CD4-positive, alpha-beta T cell (primary cell): ENCODE data around the gene TEX101. TPM values are rescaled to one million over a fixed set of nuclear protein-coding genes. Genes with fewer than 3 reads are reported as not detected.

ENCODE experiments used
- ATAC-seq: fragments of 200-7000 bp; cut with Tn5 transposase; one replicate; pipeline ENCODE4 v1.10.0; 2022; ENCODE audit warnings: mild to moderate bottlenecking; ENCODE audit not compliant: poor library complexity
- CTCF ChIA-PET: fragments of 350-600 bp; sonication (Branson Sonifier 250); formaldehyde crosslinking; loops from one replicate; lab custom pipeline; 2021; ENCODE audit warnings: antibody characterized with exemption, inconsistent platforms; lab: Charles Lee
- POLR2A ChIA-PET: fragments of 350-600 bp; sonication (Branson Sonifier 250); formaldehyde crosslinking; loops from one replicate; lab custom pipeline; 2021; ENCODE audit warnings: antibody characterized with exemption, inconsistent platforms; lab: Charles Lee
- DNase-seq, 14 experiments: peaks; one replicate each; pipeline ENCODE4 v3.0.0-alpha.2; 2013 to 2020; ENCODE audit warnings: mixed read lengths in 2 of 14
- H3K27ac ChIP-seq, 2 donors: one replicate each; pipeline versions ENCODE4 v1.5.1 to v1.7.0; 2013; ENCODE audit warnings: low read length in 2 of 2, low read depth in 1 of 2, mild to moderate bottlenecking in 1 of 2
- H3K27me3 ChIP-seq, 2 experiments: 1 replicate in 1 of 2; 2 replicates in 1 of 2; pipeline versions ENCODE4 v1.6.1 to v1.7.0; 2013; ENCODE audit warnings: low read length in 2 of 2, control low read depth in 1 of 2, mild to moderate bottlenecking in 1 of 2, moderate library complexity in 1 of 2; ENCODE audit not compliant: insufficient read depth in 2 of 2, control insufficient read depth in 1 of 2
- H3K36me3 ChIP-seq: one replicate; pipeline ENCODE4 v1.6.1; 2013; ENCODE audit warnings: low read length, control low read depth; ENCODE audit not compliant: insufficient read depth
- H3K4me1 ChIP-seq: one replicate; pipeline ENCODE4 v1.6.1; 2013; ENCODE audit warnings: low read length, control low read depth; ENCODE audit not compliant: insufficient read depth
- H3K4me3 ChIP-seq: one replicate; pipeline ENCODE4 v1.5.1; 2013; ENCODE audit warnings: mild to moderate bottlenecking, low read length, moderate library complexity
- H3K9me3 ChIP-seq, 2 experiments: 1 replicate in 1 of 2; 2 replicates in 1 of 2; pipeline versions ENCODE4 v1.6.1 to v1.7.0; 2013; ENCODE audit warnings: low read length in 2 of 2, mild to moderate bottlenecking in 2 of 2, control low read depth in 1 of 2, moderate library complexity in 1 of 2; ENCODE audit not compliant: control insufficient read depth in 1 of 2, insufficient read depth in 1 of 2
- H3K27ac Mint-ChIP-seq: one replicate; pipeline ENCODE4 v1.8.0; 2020; ENCODE audit warnings: mixed read lengths
- H3K27me3 Mint-ChIP-seq: one replicate; pipeline ENCODE4 v1.8.0; 2021; ENCODE audit warnings: mixed read lengths
- H3K36me3 Mint-ChIP-seq: one replicate; pipeline ENCODE4 v1.8.0; 2021; ENCODE audit warnings: low read depth, mixed read lengths
- H3K4me1 Mint-ChIP-seq: one replicate; pipeline ENCODE4 v1.8.0; 2021; ENCODE audit warnings: low read depth, mixed read lengths
- H3K4me3 Mint-ChIP-seq: one replicate; pipeline ENCODE4 v1.8.0; 2020; ENCODE audit warnings: mild to moderate bottlenecking, mixed read lengths
- H3K9me3 Mint-ChIP-seq: one replicate; pipeline ENCODE4 v1.8.0; 2020; ENCODE audit warnings: mixed read lengths
- CTCF ChIP-seq: fragments of 200-600 bp; IDR thresholded peaks from one replicate; pipeline ENCODE4 v1.8.0; 2022; ENCODE audit warnings: antibody characterized with exemption, mild to moderate bottlenecking
- intact Hi-C, 2 experiments: fragments of 100-400 bp; cut with DNase I in 1 of 2; cut with micrococcal nuclease in 1 of 2; formaldehyde crosslinking; loops; one replicate each; pipeline versions ENCODE4 v1.15.1 to v1.9.0; 2023 to 2025; cut with DNase I, micrococcal nuclease
- total RNA-seq, 174 experiments: library from RNA in 2 of 174; stranded (reverse) in 2 of 174; gene quantifications; one replicate each; pipeline ENCODE4 v1.2.3 and lab custom pipeline; 2021 to 2026

Gene TEX101
- total RNA-seq, 2 experiments from 2014 or later = not detected

GRCh38 chr19:43416951-43417623 is 2.4 kb downstream of the TEX101 start:
- Histone ChIP-seq H3K4me1 (no peaks in the 10 kb centered on the region), H3K27ac (no peak overlapping the region), H3K4me3 (no peak overlapping the region), H3K9me3 (peaks cover 0 to 8% of the 10 kb centered on the region in 2 experiments), H3K27me3 (no peaks in the 10 kb centered on the region), H3K36me3 (no peaks in the 10 kb centered on the region)
- Mint-ChIP-seq H3K9me3 (no peaks in the 10 kb centered on the region), H3K27ac (no peak overlapping the region), H3K4me3 (no peak overlapping the region), H3K4me1 (no peaks in the 10 kb centered on the region), H3K27me3 (no peaks in the 10 kb centered on the region), H3K36me3 (no peaks in the 10 kb centered on the region)
- ATAC-seq (no peak), DNase-seq (no peak)
- TF ChIP-seq CTCF = no peak
- CTCF ChIA-PET = no interaction called here
- intact Hi-C loops = no loop called here
- POLR2A ChIA-PET = interaction anchor here (0.7 kb wide), 1 partner anchor 46 kb away, joined by 4 read pairs; no protein-coding TSS in a partner anchor

- CTCF ChIA-PET = interaction anchor here (1.6 kb wide), 1 partner anchor 26 kb away, joined by 3 read pairs; no protein-coding TSS in a partner anchor
- no peak overlapping the region for H3K4me3 Mint-ChIP-seq
- H3K9me3 Mint-ChIP-seq = no peaks in the 10 kb centered on the region
- intact Hi-C loops = no loop called here
- Histone ChIP-seq H3K27ac (no peak overlapping the region), H3K9me3 (no peaks in the 10 kb centered on the region), H3K36me3 (no peaks in the 10 kb centered on the region), H3K4me3 (no peak overlapping the region), H3K4me1 (peaks cover 3% of the 10 kb centered on the region), H3K27me3 (no peaks in the 10 kb centered on the region)
- H3K4me1 Mint-ChIP-seq = peaks cover 5% of the 10 kb centered on the region
- DNase-seq (no peak), ATAC-seq (no peak)
- no peaks in the 10 kb centered on the region for H3K36me3 Mint-ChIP-seq
- no peaks in the 10 kb centered on the region for H3K27me3 Mint-ChIP-seq
- H3K27ac Mint-ChIP-seq = no peak overlapping the region
- POLR2A ChIA-PET = interaction anchor here (0.7 kb wide), 1 partner anchor 62 kb away, joined by 5 read pairs; no protein-coding TSS in a partner anchor
- TF ChIP-seq CTCF = no peak
These were observed 6.3 kb downstream of the TEX101 start for GRCh38 chr19:43420954-43421353.

- ATAC-seq (no peak), DNase-seq (no peak)
- Histone ChIP-seq H3K27ac (no peak overlapping the region), H3K36me3 (no peaks in the 10 kb centered on the region), H3K4me1 (peaks cover 3% of the 10 kb centered on the region), H3K27me3 (no peaks in the 10 kb centered on the region), H3K4me3 (no peak overlapping the region), H3K9me3 (no peaks in the 10 kb centered on the region)
- Mint-ChIP-seq H3K27ac (no peak overlapping the region), H3K36me3 (no peaks in the 10 kb centered on the region), H3K4me1 (peaks cover 7% of the 10 kb centered on the region), H3K9me3 (no peaks in the 10 kb centered on the region), H3K27me3 (no peaks in the 10 kb centered on the region), H3K4me3 (no peak overlapping the region)
- ChIA-PET CTCF (no interaction called here), POLR2A (no interaction called here)
- intact Hi-C loops = no loop called here
- TF ChIP-seq CTCF = no peak
These were observed 7.5 kb downstream of the TEX101 start for GRCh38 chr19:43422000-43422688.
